ENCODE results near the gene LRRFIP1. TPM values are rescaled to one million over a fixed set of nuclear protein-coding genes. Genes with fewer than 3 reads are reported as not detected.

Gene LRRFIP1
- total RNA-seq, 4 donors from 2014 or later, result 84.9 to 152 (median 120) TPM

DNA sequence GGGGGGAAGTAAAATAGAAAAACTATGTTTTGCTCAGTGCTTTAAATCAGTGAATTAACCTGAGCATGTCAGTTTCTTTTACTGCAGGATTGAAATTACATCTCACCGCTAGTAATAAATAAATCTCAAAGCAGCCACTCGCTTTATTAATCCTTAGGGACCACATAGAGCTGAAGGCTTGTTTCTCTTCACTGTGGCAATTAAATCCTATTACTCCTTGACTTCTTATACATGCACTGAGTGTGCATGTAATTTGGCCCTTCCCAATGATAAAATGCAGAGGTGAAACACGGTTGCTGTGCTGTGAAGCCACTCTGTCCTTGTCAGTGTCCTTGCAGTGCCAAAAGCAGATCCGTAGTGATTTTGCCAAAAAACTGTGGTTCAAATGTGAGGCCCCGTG, 94.1 kb downstream of the LRRFIP1 start:
- no peak for DNase-seq
- H3K36me3 ChIP-seq, result peaks cover 0 to 46% (median 0%) of the 10 kb centered on the region in 3 donors
- TF ChIP-seq, protein P1, sequence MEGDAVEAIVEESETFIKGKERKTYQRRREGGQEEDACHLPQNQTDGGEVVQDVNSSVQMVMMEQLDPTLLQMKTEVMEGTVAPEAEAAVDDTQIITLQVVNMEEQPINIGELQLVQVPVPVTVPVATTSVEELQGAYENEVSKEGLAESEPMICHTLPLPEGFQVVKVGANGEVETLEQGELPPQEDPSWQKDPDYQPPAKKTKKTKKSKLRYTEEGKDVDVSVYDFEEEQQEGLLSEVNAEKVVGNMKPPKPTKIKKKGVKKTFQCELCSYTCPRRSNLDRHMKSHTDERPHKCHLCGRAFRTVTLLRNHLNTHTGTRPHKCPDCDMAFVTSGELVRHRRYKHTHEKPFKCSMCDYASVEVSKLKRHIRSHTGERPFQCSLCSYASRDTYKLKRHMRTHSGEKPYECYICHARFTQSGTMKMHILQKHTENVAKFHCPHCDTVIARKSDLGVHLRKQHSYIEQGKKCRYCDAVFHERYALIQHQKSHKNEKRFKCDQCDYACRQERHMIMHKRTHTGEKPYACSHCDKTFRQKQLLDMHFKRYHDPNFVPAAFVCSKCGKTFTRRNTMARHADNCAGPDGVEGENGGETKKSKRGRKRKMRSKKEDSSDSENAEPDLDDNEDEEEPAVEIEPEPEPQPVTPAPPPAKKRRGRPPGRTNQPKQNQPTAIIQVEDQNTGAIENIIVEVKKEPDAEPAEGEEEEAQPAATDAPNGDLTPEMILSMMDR (IDR thresholded peaks at IDR 0.05), result no peak
- no peak for TF ChIP-seq POLR2A (IDR thresholded peaks at IDR 0.05)
- no peak overlapping the region for H3K27ac ChIP-seq
- WGBS, 2 donors, result 84 to 88% methylated on average over 5 of the region's 5 CpGs
- no peaks in the 10 kb centered on the region for H3K27me3 ChIP-seq
- H3K4me3 ChIP-seq, result no peak overlapping the region
- intact Hi-C loops (cut with DNase I), result no loop called here
- H3K4me1 ChIP-seq, result peaks cover 9 to 63% (median 30%) of the 10 kb centered on the region in 3 donors
- no peaks in the 10 kb centered on the region for H3K9me3 ChIP-seq

GRCh38 chr2:237722616-237723015, 95.2 kb downstream of the LRRFIP1 start:
- H3K4me3 ChIP-seq, result no peak overlapping the region
- H3K36me3 ChIP-seq, result peaks cover 0 to 46% (median 0%) of the 10 kb centered on the region in 3 donors
- DNase-seq, result no peak
- WGBS, 2 donors, result 88 to 93% methylated on average over 7 of the region's 7 CpGs
- TF ChIP-seq, protein P1 (IDR thresholded peaks at IDR 0.05), result no peak
- no peak for TF ChIP-seq POLR2A (IDR thresholded peaks at IDR 0.05)
- intact Hi-C loops (cut with DNase I), result no loop called here
- H3K4me1 ChIP-seq, result peaks cover 15 to 63% (median 32%) of the 10 kb centered on the region in 3 donors
- H3K27ac ChIP-seq, result no peak overlapping the region
- H3K9me3 ChIP-seq, result no peaks in the 10 kb centered on the region
- no peaks in the 10 kb centered on the region for H3K27me3 ChIP-seq

GRCh38 chr2:237723023-237723422, 95.6 kb downstream of the LRRFIP1 start:
- Histone ChIP-seq H3K4me3 (no peak overlapping the region), H3K4me1 (peaks cover 15 to 63% (median 34%) of the 10 kb centered on the region in 3 donors), H3K36me3 (peaks cover 0 to 43% (median 0%) of the 10 kb centered on the region in 3 donors), H3K27me3 (no peaks in the 10 kb centered on the region), H3K9me3 (no peaks in the 10 kb centered on the region), H3K27ac (no peak overlapping the region)
- TF ChIP-seq, protein P1 (IDR thresholded peaks at IDR 0.05), result no peak
- TF ChIP-seq POLR2A (IDR thresholded peaks at IDR 0.05), result no peak
- intact Hi-C loops (cut with DNase I), result no loop called here
- no peak for DNase-seq
- WGBS, 2 donors, result 81 to 94% methylated on average over 1 of the region's 1 CpG

DNA sequence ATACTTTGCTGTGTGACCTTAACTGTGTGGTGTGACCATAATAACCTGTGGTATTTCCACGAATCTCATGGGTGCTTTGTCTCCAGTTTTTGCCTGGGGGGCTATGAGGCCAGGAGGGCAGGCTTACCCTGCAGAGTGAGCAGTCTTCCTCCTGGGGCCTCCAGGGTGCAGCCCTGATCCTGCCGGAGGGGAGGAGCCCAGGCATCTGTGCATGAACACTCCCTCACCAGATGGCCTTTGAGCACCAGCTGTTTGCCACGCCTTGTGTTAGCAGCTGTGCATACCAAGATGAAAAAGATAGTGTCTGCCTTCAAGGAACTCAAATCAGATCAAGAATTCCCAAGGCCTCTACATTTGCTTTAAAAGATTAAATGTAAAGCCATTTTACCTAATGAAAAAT, 96.2 kb downstream of the LRRFIP1 start:
- no peak overlapping the region for H3K4me3 ChIP-seq
- no peak for DNase-seq
- intact Hi-C loops (cut with DNase I), result no loop called here
- H3K4me1 ChIP-seq, result peaks cover 15 to 63% (median 34%) of the 10 kb centered on the region in 3 donors
- no peaks in the 10 kb centered on the region for H3K9me3 ChIP-seq
- H3K36me3 ChIP-seq, result peaks cover 0 to 39% (median 0%) of the 10 kb centered on the region in 3 donors
- WGBS, 2 donors, result 40 to 55% methylated on average over 3 of the region's 3 CpGs
- TF ChIP-seq, protein P1 (IDR thresholded peaks at IDR 0.05), result no peak
- no peak for TF ChIP-seq POLR2A (IDR thresholded peaks at IDR 0.05)
- H3K27ac ChIP-seq, result no peak overlapping the region
- no peaks in the 10 kb centered on the region for H3K27me3 ChIP-seq

- TF ChIP-seq POLR2A (IDR thresholded peaks at IDR 0.05), result no peak
- TF ChIP-seq, protein P1 (IDR thresholded peaks at IDR 0.05), result no peak
- WGBS, 2 donors, result 76 to 86% methylated on average over 9 of the region's 9 CpGs
- peaks cover 0 to 45% (median 0%) of the 10 kb centered on the region in 3 donors for H3K36me3 ChIP-seq
- intact Hi-C loops (cut with DNase I), result no loop called here
- no peaks in the 10 kb centered on the region for H3K9me3 ChIP-seq
- DNase-seq, result no peak
- no peak overlapping the region for H3K4me3 ChIP-seq
- peaks cover 15 to 75% (median 46%) of the 10 kb centered on the region in 3 donors for H3K4me1 ChIP-seq
- H3K27me3 ChIP-seq, result no peaks in the 10 kb centered on the region
- peak overlapping the region in 2 of 4 donors; percentile 29 to 71 for H3K27ac ChIP-seq
Observed at GRCh38 chr2:237724811-237725478, 97.6 kb downstream of the LRRFIP1 start.

All from esophagus squamous epithelium (tissue), 5 donors.